GF-D8 (cell line): Measurements from ENCODE around the gene EHD2.
"Not testable (repeated sequence)": the region's sequence is repeated elsewhere in the genome, so short reads cannot be mapped to it uniquely, and the experiment has no call there.

Experiments
- DNase-seq: peaks from one replicate; lab custom pipeline; 2025; lab: John Stamatoyannopoulos, UW

The EHD2 gene

GRCh38 chr19:47714855-47715254, 1.6 kb downstream of the EHD2 start:
- not testable (repeated sequence) for DNase-seq

- DNase-seq: no peak
Measured at GRCh38 chr19:47716270-47716937, 3.2 kb downstream of the EHD2 start.

- not testable (repeated sequence) for DNase-seq
Measured at GRCh38 chr19:47718415-47719046, 5.3 kb downstream of the EHD2 start.

- DNase-seq: no peak
Measured at GRCh38 chr19:47719047-47719859, 6.0 kb downstream of the EHD2 start.

- DNase-seq: no peak
Measured at GRCh38 chr19:47720669-47721422, 7.6 kb downstream of the EHD2 start.

GRCh38 chr19:47723581-47723940, 10.3 kb downstream of the EHD2 start:
- peak; percentile 74 for DNase-seq

- no peak for DNase-seq
Measured at GRCh38 chr19:47725759-47726401, 12.7 kb downstream of the EHD2 start.

GRCh38 chr19:47726467-47726866, 13.2 kb downstream of the EHD2 start:
- peak; percentile 11 for DNase-seq

GRCh38 chr19:47728295-47728694, 15.1 kb downstream of the EHD2 start:
- not testable (repeated sequence) for DNase-seq

GRCh38 chr19:47729468-47729798, 16.2 kb downstream of the EHD2 start:
- DNase-seq: peak; percentile 28

- DNase-seq: peak; percentile 79
Measured at GRCh38 chr19:47729799-47730520, 16.7 kb downstream of the EHD2 start.

- no peak for DNase-seq
Measured at GRCh38 chr19:47730521-47730889, 17.3 kb downstream of the EHD2 start.

- no peak for DNase-seq
Measured at GRCh38 chr19:47730910-47731309, 17.7 kb downstream of the EHD2 start.

GRCh38 chr19:47735131-47735530, 21.9 kb downstream of the EHD2 start:
- no peak for DNase-seq

- DNase-seq: no peak
Measured at GRCh38 chr19:47740866-47741519, 27.8 kb downstream of the EHD2 start.

- DNase-seq: no peak
Measured at GRCh38 chr19:47741544-47742140, 28.4 kb downstream of the EHD2 start.

GRCh38 chr19:47742634-47743033, 29.4 kb downstream of the EHD2 start:
- DNase-seq: no peak

GRCh38 chr19:47745010-47745901, 32.0 kb downstream of the EHD2 start, which contains the start of gene NOP53:
NOP53 (plus strand) TSS chr19:47745546; CDS start chr19:47745560, 14 bp downstream.
- peak; percentile 84 for DNase-seq

GRCh38 chr19:47746129-47746528, 32.9 kb downstream of the EHD2 start:
- DNase-seq: not testable (repeated sequence)
